Measurements from ENCODE around the gene SEC16B.

- no peak for TF ChIP-seq ZNF274 (IDR thresholded peaks at IDR 0.05; ENCODE audit: low read depth, low read length)
- TF ChIP-seq YY1 (IDR thresholded peaks at IDR 0.05; ENCODE audit: insufficient read depth, insufficient read length): no peak
Observed at GRCh38 chr1:178005450-178005849, 35.6 kb upstream of the SEC16B start.
